ENCODE measurements around the gene TNFRSF8.

TNFRSF8 gene

DNA sequence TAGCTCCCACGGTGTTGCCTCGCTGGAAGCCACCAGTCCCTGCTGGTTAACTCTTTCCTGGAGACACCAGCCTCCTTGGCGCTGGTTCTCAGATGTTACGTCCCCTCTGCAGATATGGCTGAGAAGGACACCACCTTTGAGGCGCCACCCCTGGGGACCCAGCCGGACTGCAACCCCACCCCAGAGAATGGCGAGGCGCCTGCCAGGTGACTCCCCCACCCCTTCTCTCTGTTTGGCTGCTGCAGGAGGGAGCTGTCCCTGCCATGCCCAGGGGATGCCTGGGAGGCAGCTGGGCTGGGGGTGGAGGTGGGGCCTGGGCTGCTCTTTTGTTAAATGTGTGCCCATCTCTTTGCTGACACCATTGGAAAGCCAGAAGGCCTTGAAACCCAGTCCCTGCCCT is 60.1 kb downstream of the TNFRSF8 start:
- DNase-seq: no peak

GRCh38 chr1:12124693-12125421 is 61.8 kb downstream of the TNFRSF8 start:
- peak; percentile 52 for DNase-seq

GRCh38 chr1:12125422-12126355 is 62.6 kb downstream of the TNFRSF8 start:
- DNase-seq: no peak

- no peak for DNase-seq
Observed at GRCh38 chr1:12126781-12127180, 63.7 kb downstream of the TNFRSF8 start.

DNA sequence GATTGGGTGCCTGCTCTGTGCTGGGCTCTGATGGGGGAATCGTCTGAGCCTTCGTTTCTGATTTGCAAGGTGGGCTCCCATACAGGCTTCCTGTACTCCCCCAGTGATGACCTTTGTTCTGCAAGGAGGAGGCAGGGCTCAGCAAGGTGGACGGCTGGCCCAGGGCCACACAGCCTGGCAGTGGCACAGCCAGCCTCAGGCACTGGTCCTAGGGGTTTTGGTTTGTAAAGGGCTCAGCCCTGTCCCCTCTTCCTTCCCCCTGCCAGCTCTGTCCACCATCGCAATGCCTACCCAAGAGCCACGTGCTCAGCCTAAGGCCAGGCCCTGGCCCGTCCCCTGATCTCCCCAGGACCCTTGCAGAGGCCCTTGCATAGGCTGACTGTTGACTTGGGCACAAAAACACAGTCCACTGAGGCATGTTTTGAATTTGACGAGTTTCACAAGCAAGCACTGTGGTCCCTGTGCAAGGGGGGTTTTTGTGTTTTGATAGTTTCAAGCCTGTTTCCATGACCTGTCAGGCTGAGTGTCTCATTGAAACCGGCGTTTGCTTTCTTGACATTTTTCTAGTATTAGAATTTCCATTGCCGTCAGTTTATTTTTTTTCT is 64.2 kb downstream of the TNFRSF8 start:
- no peak for DNase-seq

DNA sequence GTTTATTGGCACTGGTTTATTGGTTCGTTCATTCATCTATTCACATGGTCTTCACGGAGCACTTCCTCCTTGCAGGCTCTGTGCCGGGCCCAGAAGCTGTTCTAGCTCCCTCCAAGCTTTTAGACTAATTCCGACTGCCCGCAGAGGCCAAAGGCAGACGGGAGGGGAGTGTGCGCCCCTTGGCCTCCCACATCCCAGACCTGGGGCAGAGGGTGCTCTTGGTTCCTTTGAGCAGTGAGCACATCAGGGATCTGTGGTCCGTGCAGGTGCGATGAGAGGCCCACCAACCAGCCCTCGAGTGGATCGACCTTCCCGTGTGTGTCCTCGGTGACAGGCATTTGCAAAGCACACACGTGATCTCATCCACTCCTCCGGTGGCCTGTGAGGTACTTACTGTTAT is 65.0 kb downstream of the TNFRSF8 start:
- no peak for DNase-seq

DNA sequence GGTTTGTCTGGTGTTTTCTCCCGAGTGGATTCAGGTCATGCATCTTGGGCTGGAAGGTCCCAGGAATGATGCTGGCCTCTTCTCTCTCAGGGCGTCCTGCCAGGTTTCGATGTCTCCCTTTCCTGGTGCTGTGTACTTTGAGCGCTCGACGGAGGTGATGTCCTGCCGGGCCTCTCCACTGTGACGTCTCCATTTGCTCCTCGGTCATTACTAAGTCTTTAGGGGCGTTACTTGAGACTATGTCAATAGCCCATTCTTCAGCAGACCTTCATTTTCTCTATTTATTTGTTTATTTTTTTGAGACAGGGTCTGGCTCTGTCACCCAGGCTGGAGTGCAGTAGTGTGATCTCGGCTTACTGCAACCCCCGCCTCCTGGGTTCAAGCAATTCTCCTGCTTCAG is 66.5 kb downstream of the TNFRSF8 start:
- no peak for DNase-seq

DNA sequence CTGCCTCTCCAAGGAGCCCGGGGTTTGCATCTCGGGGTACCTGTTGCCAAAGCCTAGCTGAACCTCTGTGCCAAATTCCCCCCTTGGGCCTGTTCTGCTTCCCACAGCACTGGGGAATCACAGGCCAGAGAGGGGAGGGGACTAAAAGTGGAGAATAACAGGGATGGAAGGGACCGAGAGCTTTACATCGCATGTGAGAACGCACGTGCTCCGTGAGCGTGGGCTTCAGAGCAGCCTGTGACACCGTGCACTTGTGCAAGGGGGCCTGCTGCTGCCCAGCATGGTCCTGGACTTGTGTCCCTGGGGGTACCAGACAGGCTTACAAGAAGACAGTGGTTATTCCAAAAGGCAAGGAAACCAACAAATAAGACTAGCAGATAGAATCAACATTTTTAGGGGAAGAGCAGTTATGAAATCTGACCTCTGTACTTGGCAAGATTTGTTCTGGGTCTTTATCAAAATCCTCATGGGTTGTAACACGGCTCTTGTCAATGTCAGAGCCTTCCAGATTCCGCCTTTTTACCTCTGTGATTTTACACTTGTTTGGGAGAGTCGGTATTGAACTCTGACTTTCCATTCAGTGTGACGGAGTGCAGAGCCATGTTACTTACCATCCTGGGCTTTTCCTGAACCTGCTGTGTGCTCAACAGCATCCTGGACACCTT is 67.5 kb downstream of the TNFRSF8 start:
- DNase-seq: no peak

GRCh38 chr1:12132078-12132477 is 69.0 kb downstream of the TNFRSF8 start:
- no peak for DNase-seq

DNA sequence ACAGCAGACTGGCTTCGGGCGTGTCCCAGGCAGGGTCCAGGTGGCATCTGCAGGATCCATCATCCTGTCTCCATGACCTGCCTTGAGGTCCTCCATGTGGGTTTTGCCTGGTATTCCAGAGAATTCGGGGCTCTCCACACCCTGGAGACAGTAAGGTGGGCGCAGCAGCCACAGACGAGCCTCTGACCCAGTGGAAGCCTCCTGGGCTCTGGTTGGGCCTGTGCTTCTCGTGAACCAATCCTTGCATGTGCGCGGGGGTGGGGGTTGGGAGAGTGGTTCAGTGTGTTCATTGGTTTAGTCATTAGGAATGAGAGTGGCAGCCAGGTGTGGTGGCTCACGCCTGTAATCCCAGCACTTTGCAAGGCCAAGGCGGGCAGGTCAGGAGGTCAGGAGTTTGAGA is 71.6 kb downstream of the TNFRSF8 start:
- DNase-seq: no peak

DNA sequence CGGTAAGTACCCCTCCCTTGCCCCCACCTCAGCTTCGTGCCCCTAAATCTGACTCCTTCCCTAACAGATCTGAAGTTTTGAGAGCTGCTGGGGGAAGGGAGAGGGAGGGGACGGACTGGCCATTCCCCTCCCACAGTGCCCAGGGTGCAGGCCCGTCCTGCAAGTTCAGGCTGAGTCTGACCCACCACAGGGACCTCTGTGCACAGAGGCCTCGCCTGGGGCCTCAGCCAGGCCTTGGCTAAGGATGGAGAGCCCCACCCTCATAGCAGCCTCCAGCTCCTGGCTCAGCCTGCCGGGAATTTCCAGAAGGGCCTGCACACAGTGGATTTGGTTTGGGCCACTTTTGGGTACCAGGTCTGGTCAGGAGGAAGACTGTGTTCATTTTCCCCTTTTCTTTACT is 72.5 kb downstream of the TNFRSF8 start:
- no peak for DNase-seq

GRCh38 chr1:12136916-12137610 is 74.0 kb downstream of the TNFRSF8 start:
- DNase-seq: no peak

GRCh38 chr1:12138196-12139168 is 75.4 kb downstream of the TNFRSF8 start:
- no peak for DNase-seq

GRCh38 chr1:12140016-12140415 is 76.9 kb downstream of the TNFRSF8 start:
- DNase-seq: no peak

GRCh38 chr1:12140515-12141162 is 77.5 kb downstream of the TNFRSF8 start:
- no peak for DNase-seq

- no peak for DNase-seq
Observed at GRCh38 chr1:12141163-12141850, 78.2 kb downstream of the TNFRSF8 start.

DNA sequence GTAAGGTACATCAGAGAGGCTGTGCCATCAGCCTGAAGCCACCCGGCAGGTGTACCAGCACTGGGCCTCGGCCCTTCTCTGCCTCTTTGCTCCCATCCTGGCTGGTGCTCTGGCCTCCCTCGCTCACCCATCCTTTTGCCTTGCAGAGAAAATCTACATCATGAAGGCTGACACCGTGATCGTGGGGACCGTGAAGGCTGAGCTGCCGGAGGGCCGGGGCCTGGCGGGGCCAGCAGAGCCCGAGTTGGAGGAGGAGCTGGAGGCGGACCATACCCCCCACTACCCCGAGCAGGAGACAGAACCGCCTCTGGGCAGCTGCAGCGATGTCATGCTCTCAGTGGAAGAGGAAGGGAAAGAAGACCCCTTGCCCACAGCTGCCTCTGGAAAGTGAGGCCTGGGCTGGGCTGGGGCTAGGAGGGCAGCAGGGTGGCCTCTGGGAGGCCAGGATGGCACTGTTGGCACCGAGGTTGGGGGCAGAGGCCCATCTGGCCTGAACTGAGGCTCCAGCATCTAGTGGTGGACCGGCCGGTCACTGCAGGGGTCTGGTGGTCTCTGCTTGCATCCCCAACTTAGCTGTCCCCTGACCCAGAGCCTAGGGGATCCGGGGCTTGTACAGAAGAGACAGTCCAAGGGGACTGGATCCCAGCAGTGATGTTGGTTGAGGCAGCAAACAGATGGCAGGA is 79.2 kb downstream of the TNFRSF8 start:
- DNase-seq: no peak

DNA sequence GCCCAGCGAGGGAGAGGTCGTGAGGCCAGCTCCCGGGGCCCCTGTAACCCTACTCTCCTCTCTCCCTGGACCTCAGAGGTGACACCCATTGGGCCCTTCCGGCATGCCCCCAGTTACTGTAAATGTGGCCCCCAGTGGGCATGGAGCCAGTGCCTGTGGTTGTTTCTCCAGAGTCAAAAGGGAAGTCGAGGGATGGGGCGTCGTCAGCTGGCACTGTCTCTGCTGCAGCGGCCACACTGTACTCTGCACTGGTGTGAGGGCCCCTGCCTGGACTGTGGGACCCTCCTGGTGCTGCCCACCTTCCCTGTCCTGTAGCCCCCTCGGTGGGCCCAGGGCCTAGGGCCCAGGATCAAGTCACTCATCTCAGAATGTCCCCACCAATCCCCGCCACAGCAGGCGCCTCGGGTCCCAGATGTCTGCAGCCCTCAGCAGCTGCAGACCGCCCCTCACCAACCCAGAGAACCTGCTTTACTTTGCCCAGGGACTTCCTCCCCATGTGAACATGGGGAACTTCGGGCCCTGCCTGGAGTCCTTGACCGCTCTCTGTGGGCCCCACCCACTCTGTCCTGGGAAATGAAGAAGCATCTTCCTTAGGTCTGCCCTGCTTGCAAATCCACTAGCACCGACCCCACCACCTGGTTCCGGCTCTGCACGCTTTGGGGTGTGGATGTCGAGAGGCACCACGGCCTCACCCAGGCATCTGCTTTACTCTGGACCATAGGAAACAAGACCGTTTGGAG is 80.0 kb downstream of the TNFRSF8 start:
- no peak for DNase-seq

Data from fibroblast of skin of right quadriceps (primary cell).